H1 (cell line): Measurements from ENCODE around the gene GAS2L1. TPM values are rescaled to one million over a fixed set of nuclear protein-coding genes. Genes with fewer than 3 reads are reported as not detected.

Source experiments
- KDM1A ChIP-seq: fragments of 200-600, 300-600 bp; sonication (generic); IDR thresholded peaks from 2 replicates; pipeline ENCODE4 v1.7.1; 2016; ENCODE audit warnings: mild to moderate bottlenecking, low read length, borderline replicate concordance
- KDM4A ChIP-seq: IDR thresholded peaks from one replicate; pipeline ENCODE4 v1.7.1; 2012; ENCODE audit warnings: low read depth, mild to moderate bottlenecking, moderate library complexity, low read length, inconsistent platforms; ENCODE audit not compliant: severe bottlenecking
- RFX5 ChIP-seq: IDR thresholded peaks from 2 replicates; pipeline ENCODE4 v1.6.1; 2011; ENCODE audit warnings: low read depth, low read length, improper control_type of control experiment, borderline replicate concordance
- TCF12 ChIP-seq: IDR thresholded peaks from 2 replicates; pipeline ENCODE4 v1.6.1; 2011; ENCODE audit warnings: low read depth, mild to moderate bottlenecking, low read length
- polyA plus RNA-seq, 7 experiments: library from polyadenylated mRNA; depleted of rRNA in 3 of 7; stranded (reverse) in 5 of 7; unstranded in 2 of 7; fragments of >200 nt in 5 of 7; fragments of 200-250 nt in 2 of 7; gene quantifications; 1 replicate in 5 of 7; 2 replicates in 1 of 7; 4 replicates in 1 of 7; pipeline versions ENCODE4 v1.2.1 to v1.2.3, GENCODE V29; 2011 to 2013; ENCODE audit warnings: missing spikeins in 2 of 7, mixed read lengths in 2 of 7
- total RNA-seq: library from RNA; stranded (reverse); fragmentation: NEBNext Ultra II Directional; extraction: Animal tissue kit (Norgen Biotek cat#: 25700); gene quantifications from 2 replicates; pipeline ENCODE4 v1.2.1, GENCODE V29; 2021

The GAS2L1 gene
- total and polyA plus RNA-seq, 2 of the 8 experiments (the other 6 are each of a cell fraction or from before 2014, with no cell fraction given), result 3.6 to 10.1 TPM

DNA sequence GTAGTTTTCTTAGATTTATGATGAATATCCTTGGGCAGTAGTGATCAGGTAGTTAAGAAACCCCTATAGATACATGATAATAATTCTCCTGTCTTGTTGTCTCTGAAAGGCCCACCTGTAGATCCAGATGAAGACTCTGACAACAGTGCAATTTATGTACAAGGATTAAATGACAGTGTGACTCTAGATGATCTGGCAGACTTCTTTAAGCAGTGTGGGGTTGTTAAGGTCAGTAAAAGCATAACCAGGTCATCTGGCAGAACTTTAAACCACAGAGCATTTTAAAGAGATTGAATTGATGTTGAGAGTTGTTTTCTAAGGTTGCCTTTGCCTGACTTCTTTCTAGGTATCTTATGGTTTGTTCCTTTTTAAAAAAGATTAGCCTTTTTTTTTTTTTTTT is 14.1 kb upstream of the GAS2L1 start (continued):
- TF ChIP-seq TCF12 (no peak), RFX5 (no peak), KDM4A (no peak), KDM1A (no peak)
